ENCODE data around the gene PPP2R3B.

DNA sequence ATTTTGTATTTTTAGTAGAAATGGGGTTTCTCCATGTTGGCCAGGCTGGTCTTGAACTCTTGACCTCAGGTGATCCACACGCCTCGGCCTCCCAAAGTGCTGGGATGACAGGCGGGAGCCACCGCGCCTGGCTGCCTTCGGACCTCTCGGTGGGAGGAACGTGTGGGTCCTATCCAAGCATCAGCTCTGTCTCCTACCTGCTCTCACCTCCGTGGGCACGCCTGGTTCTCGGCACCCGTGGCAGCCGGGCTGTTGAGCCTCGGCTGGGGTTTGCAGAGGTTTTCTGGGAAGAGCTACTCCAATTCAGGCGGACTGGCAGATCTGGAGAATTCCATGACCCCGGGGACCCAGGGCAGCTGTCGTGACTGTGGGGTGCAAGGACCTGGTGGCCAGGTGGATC, 23.6 kb upstream of the PPP2R3B start:
- TF ChIP-seq, protein P1, sequence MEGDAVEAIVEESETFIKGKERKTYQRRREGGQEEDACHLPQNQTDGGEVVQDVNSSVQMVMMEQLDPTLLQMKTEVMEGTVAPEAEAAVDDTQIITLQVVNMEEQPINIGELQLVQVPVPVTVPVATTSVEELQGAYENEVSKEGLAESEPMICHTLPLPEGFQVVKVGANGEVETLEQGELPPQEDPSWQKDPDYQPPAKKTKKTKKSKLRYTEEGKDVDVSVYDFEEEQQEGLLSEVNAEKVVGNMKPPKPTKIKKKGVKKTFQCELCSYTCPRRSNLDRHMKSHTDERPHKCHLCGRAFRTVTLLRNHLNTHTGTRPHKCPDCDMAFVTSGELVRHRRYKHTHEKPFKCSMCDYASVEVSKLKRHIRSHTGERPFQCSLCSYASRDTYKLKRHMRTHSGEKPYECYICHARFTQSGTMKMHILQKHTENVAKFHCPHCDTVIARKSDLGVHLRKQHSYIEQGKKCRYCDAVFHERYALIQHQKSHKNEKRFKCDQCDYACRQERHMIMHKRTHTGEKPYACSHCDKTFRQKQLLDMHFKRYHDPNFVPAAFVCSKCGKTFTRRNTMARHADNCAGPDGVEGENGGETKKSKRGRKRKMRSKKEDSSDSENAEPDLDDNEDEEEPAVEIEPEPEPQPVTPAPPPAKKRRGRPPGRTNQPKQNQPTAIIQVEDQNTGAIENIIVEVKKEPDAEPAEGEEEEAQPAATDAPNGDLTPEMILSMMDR (IDR thresholded peaks at IDR 0.05; ENCODE audit: low read depth, low read length, poor library complexity, severe bottlenecking) = no peak
- TF ChIP-seq EZH2phosphoT487 (IDR thresholded peaks at IDR 0.05; ENCODE audit: borderline replicate concordance, low read length) = no peak

Measured in DOHH2 (cell line).